ENCODE results near the gene ZNF148.

The ZNF148 gene

DNA sequence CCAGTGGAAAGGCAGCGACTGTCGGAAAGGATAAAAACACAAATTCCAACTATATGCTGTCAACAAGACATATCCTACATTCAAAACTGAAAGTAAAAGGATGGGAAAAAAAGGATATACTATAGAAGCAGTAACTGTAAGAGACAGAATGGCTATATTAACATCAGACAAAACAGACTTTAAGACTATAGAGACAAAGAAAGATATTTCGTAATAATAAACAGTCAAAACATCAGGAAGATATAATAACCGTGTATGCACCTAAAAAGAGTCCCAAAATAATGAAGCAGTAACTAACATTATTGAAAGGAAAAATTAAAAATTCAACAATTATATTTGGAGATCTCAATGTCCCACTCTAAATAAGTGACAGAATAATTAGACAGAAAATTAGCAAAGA, 48.2 kb downstream of the ZNF148 start:
- DNase-seq = no peak

DNA sequence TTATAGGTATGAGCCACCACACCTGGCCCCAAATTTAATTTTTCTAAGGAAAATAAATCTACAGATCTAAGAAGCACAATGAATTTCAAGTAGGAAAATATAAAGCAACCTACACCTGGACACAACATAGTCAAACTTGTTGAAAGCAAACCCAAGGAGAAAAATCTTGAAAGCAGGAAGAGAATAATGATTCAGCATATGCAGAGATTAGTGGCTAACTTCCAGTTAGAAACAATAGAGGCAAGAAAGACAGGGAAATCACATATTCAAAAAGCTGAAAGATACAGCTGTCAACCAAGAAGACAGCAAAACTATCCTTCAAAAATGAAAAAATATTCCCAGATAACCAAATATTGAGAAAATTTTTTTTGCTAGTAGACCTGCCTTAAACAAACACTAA, 49.4 kb downstream of the ZNF148 start:
- no peak for DNase-seq

DNA sequence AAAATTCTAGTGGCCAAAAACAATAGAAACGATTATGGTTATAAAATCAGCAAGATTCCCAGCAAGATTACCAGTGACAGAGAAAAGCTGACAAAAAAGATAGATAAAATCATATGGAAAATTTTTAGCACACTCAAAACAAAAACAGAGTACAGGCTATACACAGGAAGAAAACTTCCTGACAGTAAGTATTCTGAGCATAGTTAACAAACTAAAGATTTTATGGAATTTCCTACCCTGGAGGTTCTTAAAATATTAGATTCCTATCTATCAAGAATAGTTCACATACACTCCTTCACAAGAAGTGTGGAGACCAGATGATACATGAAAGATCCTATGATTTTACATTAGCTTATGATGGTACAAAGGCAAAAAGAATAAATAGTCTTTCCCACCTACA, 50.8 kb downstream of the ZNF148 start:
- no peak for DNase-seq

DNA sequence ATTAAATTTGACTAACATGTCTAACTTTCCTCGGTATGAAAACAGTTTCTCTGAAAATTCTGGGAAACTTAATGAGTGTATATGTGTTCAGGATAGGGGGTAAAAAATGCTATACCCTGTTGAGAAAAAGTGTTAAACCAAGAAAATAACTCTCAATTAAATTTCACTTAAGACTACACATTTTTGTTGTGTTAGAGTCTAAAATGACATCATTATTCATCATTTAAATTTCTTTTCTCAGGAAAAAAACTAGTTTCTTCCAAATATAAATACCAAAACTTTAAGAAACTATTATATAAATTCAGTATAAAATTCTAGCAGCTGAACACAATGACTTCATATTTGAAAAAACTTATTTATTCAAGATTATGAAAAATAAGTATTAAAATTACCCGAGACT, 52.2 kb downstream of the ZNF148 start:
- DNase-seq = no peak

DNA sequence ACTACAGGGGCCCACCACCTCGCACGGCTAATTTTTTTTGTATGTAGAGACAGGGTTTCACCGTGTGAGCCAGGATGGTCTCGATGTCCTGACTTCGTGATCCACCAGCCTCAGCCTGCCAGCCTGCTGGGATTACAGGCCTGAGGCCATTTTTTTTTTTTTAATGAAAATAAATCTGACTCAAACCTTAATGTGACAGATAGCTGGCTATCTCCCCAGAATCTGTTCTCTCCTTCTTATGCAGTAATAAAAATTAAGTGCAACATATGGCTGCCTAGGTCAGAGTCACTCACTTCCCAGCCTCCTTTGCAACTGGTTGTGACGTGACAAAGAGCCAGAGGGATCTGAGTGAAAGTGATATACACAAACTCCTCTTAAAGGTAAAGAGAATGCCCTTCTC, 53.0 kb downstream of the ZNF148 start:
- no peak for DNase-seq

DNA sequence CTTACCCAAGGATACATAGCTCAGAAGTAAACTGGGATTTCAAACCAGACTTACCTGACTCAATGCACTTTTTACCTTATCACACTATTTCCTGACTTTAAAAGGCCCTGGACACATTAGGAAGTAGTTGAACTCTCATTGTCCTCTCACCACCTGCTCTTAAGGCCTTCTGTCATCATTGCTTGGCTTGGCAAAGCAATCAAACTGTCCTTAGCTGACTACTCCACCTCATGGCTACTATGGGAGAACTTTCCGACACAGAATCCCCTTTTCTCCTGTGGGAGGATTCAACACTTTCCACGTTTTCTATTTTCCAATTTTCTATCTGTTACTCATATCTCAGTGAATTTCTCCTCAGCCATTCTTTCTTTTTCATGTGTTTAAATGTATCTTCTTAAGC, 55.4 kb downstream of the ZNF148 start:
- no peak for DNase-seq

DNA sequence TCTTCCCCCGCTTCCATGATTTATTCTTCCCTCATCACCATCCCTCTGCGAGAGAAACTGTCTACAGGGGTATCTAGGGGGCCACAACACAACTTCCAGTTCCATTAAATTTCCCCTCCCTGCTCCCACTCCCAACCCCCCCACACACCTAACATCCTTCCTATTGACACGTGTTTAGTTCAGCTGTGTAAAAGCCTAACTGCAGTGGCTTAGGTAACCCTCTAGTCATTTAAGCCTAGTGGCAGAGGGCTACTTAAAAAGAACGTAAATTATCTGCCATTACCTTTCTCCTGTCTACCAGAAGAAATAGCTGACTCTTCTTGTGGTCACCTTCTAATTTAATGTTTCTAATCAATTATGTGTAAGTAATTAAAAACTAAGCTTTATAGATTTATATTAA, 56.3 kb downstream of the ZNF148 start:
- no peak for DNase-seq

DNA sequence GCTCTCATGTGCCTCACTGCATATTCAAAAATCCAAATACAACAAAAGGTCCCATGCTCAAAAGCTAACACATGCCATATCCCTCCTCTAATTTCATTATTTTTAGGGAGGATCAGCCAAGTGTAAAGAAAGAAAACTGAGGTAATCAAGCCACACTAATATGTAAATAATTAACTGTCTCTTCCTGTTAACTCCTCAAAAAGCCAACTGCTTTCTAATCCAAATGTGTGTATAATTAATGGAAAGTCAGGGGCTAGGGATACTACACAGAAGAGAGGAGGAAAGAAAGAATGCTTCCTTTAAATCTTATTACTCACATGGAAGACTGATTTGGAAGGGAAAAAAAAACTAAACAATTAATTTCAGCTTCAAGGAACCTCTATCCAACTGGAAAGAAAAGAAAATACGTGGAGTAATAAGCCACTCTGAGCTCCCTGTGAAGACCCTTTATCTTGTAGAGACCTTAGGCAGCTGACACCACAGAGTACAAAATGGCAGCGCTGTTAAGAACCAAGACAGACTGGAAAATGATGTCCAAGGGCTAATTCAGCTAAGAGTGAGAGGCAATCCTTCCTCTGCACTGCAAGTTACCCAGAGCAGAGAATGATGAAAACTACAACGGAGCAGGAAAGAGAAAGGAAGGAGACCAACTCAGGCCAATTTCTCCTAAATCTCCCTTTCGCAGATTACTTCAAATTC, 56.8 kb downstream of the ZNF148 start:
- DNase-seq = no peak

DNA sequence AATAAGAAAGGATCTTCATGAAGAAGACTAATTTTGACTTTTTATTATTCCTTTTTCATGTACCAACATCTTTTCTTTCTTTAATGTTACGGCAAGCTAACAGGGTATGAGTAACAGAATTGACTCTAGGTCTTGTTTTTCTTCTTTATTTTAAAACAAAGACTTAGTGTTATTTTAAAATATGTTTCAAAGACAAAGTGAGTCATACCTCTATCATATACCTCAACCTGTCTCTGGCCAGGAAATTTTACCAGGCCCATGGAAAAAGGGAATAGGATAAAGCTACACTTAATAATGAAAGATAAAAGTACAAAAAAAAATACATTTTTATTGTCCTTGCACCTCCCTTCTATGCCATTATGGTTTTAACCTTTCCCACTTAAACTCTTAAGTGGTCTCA, 57.4 kb downstream of the ZNF148 start:
- DNase-seq = no peak

DNA sequence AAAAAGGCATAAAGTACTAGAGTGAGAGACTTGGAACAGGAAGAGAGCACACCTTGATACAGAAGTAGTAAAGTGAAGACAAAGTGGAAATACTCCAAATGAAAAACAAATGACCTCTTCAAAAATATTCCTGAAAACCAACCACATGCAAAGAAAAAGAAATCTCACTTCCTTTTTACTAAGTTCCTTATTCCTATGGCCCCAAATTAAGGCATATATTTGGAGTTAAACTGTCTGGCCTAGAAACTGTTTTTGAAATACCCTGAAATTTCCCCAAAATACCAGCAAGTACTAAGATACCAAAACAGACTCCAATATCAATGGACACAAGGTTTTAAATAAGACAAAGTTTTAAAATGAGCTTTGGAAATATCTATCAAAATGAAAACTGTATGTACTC, 58.2 kb downstream of the ZNF148 start:
- no peak for DNase-seq

DNA sequence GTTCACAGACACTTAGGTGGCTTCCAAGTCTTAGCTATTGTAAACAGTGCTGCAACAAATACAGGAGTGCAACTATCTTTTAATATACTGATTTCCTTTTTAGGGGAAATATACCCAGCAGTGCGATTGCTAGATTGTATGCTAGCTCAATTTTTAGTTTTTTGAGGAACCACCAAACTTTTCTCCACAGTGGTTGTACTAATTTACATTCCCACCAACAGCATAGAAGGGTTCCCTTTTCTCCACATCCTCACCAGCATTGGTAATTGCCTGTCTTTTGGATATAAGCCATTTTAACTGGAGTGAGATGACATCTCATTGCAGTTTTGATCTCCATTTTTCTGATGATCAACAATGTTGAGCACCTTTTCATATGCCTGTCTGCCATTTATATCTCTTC, 58.9 kb downstream of the ZNF148 start:
- no peak for DNase-seq

DNA sequence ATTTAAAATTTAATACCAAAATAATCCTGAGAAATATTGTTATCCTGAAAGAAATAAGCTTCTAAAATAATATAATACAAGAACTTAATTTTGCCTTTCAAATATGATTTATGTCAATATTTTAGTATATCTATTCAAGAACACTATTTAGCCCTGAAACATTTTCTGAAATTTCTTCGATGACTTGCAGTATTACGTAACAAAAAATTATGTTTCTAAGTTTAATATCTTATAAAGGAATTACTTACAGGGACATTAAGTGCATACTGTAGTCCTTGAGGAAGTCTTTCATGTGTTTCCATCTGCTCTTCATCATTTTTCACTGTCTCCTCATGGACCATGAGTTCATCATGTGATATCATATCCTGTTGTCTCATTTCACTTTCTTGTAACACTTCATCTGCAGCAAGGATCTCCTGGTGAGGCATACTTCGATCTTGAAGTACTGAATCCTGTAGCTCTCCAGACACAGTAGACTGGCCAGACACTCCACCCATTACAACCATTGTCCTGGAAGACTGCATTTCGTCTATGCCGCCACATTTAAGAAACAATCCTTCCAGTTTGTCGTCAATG, 62.0 kb downstream of the ZNF148 start:
- DNase-seq = no peak

DNA sequence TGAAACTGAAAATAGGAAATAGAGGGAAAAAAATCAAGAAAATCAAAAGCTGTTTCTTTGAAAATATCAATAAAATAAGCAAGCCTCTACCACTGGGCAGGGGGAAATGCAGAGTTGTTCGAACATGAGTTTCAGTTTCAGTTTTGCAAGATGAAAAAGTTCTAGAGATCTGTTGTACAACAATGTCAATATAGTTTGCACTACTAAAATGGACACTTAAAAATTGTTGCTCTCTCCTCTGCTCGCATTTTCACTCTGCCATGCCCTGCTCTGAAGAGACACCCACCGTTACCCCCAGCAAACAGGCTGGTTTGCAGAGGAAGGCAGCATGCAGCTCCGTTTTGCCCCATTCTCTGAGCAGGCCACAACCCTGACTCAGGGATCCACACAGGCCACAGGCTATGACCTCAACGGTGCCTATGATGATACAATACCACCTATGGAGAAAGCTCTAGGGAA, 64.5 kb downstream of the ZNF148 start:
- DNase-seq = peak; percentile 39

DNA sequence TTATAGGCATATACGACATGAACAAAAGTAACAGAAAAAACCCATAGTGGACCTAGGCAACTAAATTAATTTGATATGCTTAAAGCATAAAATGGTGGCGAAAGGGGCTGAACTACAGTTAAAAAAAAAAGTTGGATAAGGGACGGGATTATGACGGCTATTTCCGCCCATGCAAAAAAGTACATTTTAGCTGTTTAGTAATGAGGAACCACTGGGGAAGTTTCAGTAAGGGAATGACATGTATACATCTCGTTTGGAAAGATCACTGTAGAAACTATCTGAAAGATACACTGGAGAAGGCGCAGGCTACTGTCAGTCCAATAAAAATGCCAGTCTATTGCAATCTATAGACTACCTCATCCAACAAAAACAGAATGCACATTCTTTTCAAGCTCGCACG, 65.6 kb downstream of the ZNF148 start:
- no peak for DNase-seq

DNA sequence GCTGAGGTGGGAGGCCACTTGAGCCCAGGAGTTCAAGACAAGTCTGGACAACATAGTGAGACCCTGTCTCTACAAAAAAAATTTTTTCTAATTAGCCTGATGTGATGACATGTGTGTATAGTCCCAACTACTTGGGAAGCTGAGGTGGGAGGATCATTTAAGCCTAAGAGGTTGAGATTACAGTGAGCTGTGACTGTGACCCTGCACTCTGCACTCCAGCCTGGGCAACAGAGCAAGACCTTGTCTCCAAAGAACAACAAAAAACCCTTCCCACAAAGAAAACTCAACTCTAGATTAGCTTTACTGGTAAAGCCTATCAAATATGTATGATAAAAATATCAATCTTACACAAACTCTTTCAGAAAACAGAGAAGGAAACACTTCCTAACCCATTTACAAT, 68.5 kb downstream of the ZNF148 start:
- no peak for DNase-seq

DNA sequence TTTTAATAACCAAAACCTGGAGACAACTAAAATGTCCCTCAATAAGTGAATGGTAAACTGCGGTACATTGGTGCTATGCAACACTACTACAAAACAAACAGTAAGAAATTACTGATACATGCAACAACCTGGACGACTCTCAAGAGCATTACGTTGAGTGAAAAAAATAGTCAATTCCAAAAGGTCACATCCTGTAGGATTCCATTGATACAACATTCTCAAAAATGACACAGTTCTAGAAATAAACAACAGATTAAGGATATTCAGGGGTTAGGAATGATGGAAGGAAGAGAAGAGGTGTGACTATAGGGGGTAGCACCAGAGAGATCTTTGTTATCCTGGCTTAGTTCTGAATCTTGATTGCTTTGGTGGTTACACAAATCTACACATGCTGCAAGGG, 72.2 kb downstream of the ZNF148 start:
- no peak for DNase-seq

DNA sequence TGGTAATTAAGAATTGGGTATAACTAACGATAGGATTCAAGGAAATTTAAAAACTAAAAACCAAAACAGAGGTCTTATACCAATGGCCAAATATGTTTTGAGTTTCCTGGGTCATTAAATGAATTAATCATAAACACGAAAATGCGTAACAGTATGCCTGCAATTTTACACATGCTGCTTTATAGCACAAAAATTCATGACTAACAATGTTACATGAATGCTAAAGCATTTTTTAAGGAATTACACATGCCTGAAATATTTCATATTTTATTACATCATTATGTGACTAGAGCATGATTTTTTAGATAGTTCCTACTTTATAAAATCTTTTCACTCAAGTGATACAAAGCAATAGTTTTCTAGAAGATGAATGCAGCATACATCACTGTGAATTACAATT, 74.7 kb downstream of the ZNF148 start:
- DNase-seq = no peak

DNA sequence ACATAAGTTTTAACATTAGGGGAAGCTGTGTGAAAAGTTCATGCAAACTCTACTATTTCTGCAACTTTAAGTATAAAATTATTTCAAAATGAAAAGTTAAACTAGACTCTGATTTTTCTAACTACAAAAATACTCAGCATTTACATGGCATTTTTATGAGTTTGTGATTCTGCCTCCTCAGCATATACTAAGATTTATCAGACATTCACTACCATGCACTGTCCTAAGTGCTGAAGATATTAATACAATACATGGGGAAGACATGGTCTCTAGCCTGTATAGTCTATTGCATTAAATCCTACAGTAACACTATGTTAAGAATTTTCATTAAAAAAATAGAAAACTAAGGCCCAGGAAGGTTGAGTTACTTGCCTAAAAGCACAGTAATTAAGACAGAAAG, 80.7 kb downstream of the ZNF148 start:
- DNase-seq = no peak

DNA sequence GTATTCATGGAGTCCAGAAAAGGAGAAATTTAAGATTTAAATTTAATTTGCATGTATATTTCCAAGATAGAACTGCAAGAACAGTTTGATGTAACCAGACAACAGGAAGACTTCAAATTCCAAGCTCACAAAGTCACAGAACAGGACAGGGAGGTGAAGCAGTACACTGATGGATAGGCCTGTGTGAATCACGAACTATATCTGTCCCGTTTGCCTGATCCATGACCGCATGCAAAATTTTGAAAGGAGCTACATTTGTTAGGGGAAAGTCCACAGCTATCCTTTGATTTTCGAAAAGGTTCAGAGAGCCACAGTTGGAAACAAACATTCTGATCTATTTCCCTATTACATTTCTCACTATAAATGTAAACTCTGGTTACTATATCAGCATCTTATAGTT, 83.1 kb downstream of the ZNF148 start:
- no peak for DNase-seq

DNA sequence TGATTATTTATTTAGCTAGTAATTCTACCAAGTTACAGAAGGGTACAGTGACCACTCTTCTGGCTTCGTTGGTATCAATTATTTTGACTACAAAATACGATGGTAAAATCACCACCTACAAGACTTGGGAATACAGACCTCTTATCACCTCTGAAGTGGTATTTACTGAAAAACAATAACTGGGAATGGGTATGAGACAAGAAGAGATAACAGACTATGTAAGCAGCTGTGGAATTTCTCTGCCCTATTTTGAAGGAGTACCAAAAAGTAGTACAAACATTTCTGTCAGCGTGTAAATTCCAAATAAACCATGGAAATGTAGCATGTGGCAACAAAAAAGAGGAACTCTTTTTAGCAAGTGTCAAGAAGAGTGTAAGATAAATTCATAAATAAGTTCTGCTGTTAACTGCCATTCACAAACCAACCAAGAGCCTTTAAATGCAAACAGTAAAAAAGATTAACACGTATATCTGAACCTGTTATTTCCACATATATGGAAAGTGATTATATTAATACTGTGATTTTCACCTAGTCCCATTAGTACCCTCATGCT, 85.6 kb downstream of the ZNF148 start:
- DNase-seq = no peak

DNA sequence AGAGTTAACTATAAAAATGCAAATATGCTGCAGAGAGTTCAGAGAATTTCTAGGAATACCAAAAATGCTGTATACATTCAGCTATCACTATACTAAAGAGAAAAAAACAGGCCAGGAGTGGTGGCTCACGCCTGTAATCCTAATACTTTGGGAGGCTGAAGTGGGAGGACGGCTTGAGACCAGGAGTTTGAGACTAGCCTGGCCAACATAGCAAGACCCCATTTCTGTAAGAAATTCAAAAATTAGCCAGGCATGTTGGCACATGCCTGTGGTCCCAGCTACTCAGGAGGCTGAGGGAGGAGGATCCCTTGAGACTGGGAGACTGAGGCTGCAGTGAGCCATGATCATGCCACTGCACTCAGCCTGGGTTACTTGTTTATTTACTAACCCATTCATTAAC, 87.9 kb downstream of the ZNF148 start:
- no peak for DNase-seq

DNA sequence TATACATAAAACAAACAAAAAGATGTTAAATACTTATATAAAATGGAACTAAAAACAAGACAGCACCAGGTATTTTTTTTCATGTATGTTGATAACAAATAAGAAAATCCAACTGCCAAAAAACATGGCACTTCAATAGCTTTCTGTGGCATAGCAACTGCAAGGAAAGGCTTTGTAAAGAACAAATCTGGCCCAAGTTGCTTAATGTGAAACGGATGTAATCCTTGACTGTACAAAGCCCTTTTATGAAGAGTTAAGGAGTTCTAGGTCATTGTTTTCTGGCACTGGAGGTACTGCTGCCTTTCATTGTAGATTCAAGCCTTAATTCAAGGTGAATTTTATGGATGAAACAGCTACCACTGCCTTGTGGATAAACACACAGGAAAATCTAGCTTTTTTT, 93.7 kb downstream of the ZNF148 start:
- no peak for DNase-seq

DNA sequence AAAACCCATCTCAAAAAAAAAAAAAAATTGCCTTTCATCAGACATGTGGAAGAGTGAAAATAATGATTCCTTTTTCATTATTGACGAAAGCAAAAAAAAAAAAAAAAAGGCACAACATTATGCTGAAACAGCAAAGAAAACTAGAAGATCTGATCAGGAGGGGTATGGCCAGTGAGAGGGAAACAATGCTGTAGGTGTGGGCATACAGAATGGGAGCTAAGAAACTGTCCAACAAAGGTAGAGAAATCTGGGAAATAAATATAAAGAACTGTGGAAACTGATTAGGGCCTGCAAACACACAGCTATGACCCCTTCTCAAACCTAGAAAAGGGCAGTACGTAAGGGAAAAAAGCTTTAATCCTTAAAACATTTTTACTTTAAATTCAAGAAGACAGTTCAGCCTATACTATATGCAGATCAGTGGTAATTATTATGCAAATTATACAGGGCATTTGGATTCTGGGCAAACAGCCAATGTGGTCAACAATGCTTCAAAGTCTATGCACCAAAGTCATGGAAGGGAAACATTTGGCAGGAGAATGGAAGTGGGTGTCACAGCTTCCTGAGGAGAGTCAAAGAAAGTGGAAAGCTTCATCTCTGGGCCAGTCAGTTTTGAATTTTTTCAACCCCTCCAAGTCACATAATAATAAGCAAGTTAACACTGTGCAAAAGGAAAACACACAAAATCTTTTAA, 94.3 kb downstream of the ZNF148 start:
- no peak for DNase-seq

DNA sequence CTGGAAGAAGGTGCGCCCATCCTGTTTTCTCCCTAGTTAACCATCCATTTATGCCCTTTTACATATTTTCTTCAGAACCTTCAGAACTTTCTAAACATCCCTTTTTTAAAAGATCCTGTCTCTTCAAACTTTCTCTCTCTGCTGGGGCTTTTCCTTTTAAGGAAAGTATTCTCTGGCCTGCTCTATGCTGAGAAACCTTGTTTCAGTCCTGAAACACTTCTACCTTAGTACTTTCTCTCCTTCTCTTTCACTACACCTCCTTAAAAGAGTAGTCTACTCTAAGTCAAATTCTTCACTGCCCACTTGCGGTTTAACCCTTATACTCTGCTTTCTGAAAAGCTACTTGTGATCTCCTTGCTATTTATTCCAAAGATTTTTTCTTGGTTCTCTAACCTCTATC, 97.0 kb downstream of the ZNF148 start:
- DNase-seq = no peak
